H9 (cell line): ENCODE results near the gene POU2AF1. TPM values are rescaled to one million over a fixed set of nuclear protein-coding genes. Genes with fewer than 3 reads are reported as not detected.

Source experiments
- DNase-seq: peaks from one replicate; pipeline ENCODE4 v3.0.0-alpha.2; 2017
- H2AFZ ChIP-seq: one replicate; pipeline ENCODE4 v1.6.1; 2013; ENCODE audit warnings: mild to moderate bottlenecking, low read length, control low read depth, moderate library complexity
- H2AK5ac ChIP-seq: 2 replicates; pipeline ENCODE4 v1.6.1; 2013; ENCODE audit warnings: low read length, control low read depth, mixed read lengths; ENCODE audit not compliant: insufficient read length
- H2BK120ac ChIP-seq: one replicate; pipeline ENCODE4 v1.6.1; 2013; ENCODE audit warnings: low read depth, mild to moderate bottlenecking, low read length, control low read depth, inconsistent platforms; ENCODE audit not compliant: poor library complexity, severe bottlenecking
- H2BK12ac ChIP-seq: 2 replicates; pipeline ENCODE4 v1.6.1; 2013; ENCODE audit warnings: low read length, control low read depth, mixed read lengths, low read depth; ENCODE audit not compliant: insufficient read length
- H2BK15ac ChIP-seq: 2 replicates; pipeline ENCODE4 v1.6.1; 2013; ENCODE audit warnings: low read depth, low read length, control low read depth
- H2BK20ac ChIP-seq: one replicate; pipeline ENCODE4 v1.6.1; 2013; ENCODE audit warnings: low read depth, mild to moderate bottlenecking, low read length, control low read depth, inconsistent platforms; ENCODE audit not compliant: poor library complexity, severe bottlenecking
- H2BK5ac ChIP-seq: 2 replicates; pipeline ENCODE4 v1.6.1; 2013; ENCODE audit warnings: low read length, control low read depth, mixed read lengths; ENCODE audit not compliant: insufficient read length
- H3K14ac ChIP-seq: 2 replicates; pipeline ENCODE4 v1.6.1; 2013; ENCODE audit warnings: low read length, control low read depth; ENCODE audit not compliant: insufficient read depth
- H3K18ac ChIP-seq: 2 replicates; pipeline ENCODE4 v1.6.1; 2013; ENCODE audit warnings: low read depth, mild to moderate bottlenecking, mixed read lengths, low read length, control low read depth; ENCODE audit not compliant: insufficient read length
- H3K23ac ChIP-seq: 2 replicates; pipeline ENCODE4 v1.6.1; 2013; ENCODE audit warnings: low read length, control low read depth, mixed read lengths, low read depth; ENCODE audit not compliant: insufficient read length
- H3K23me2 ChIP-seq: 2 replicates; pipeline ENCODE4 v1.6.1; 2013; ENCODE audit warnings: low read depth, mild to moderate bottlenecking, mixed read lengths, low read length, control low read depth; ENCODE audit not compliant: insufficient read length, poor library complexity, severe bottlenecking
- H3K27ac ChIP-seq: 2 replicates; pipeline ENCODE4 v1.5.1; 2013; ENCODE audit warnings: low read length, control low read depth, mixed read lengths, low read depth; ENCODE audit not compliant: insufficient read length
- H3K27me3 ChIP-seq: 2 replicates; pipeline ENCODE4 v1.6.1; 2013; ENCODE audit warnings: low read length, control low read depth, inconsistent platforms; ENCODE audit not compliant: insufficient read depth
- H3K4ac ChIP-seq: 2 replicates; pipeline ENCODE4 v1.6.1; 2013; ENCODE audit warnings: low read depth, mild to moderate bottlenecking, control low read depth, inconsistent platforms, low read length, moderate library complexity
- H3K4me1 ChIP-seq: 2 replicates; pipeline ENCODE4 v1.6.1; 2013; ENCODE audit warnings: low read length, control low read depth, inconsistent platforms; ENCODE audit not compliant: insufficient read depth
- H3K4me2 ChIP-seq: 2 replicates; pipeline ENCODE4 v1.6.1; 2013; ENCODE audit warnings: low read length, control low read depth, mixed read lengths; ENCODE audit not compliant: insufficient read length, insufficient read depth
- H3K56ac ChIP-seq: 2 replicates; pipeline ENCODE4 v1.6.1; 2013; ENCODE audit warnings: low read depth, mild to moderate bottlenecking, mixed read lengths, low read length, control low read depth; ENCODE audit not compliant: insufficient read length
- H3K79me1 ChIP-seq: 2 replicates; pipeline ENCODE4 v1.6.1; 2013; ENCODE audit warnings: low read depth, mild to moderate bottlenecking, moderate library complexity, low read length, control low read depth, inconsistent platforms; ENCODE audit not compliant: insufficient read depth, poor library complexity, severe bottlenecking
- H3K79me2 ChIP-seq: 2 replicates; pipeline ENCODE4 v1.6.1; 2013; ENCODE audit warnings: low read length, control low read depth, inconsistent platforms; ENCODE audit not compliant: insufficient read depth
- H3K9ac ChIP-seq: 2 replicates; pipeline ENCODE4 v1.6.1; 2013; ENCODE audit warnings: low read length, control low read depth, mixed read lengths; ENCODE audit not compliant: insufficient read length; ENCODE audit errors: extremely low read depth
- H3K9me3 ChIP-seq: one replicate; pipeline ENCODE4 v1.6.1; 2013; ENCODE audit warnings: low read depth, low read length, inconsistent platforms; ENCODE audit not compliant: control insufficient read depth
- H3T11ph ChIP-seq: one replicate; pipeline ENCODE4 v1.6.1; 2013; ENCODE audit warnings: mild to moderate bottlenecking, low read length, control low read depth, inconsistent platforms
- H4K20me1 ChIP-seq: one replicate; pipeline ENCODE4 v1.6.1; 2013; ENCODE audit not compliant: control insufficient read depth, insufficient read length, insufficient read depth
- H4K5ac ChIP-seq: 2 replicates; pipeline ENCODE4 v1.6.1; 2013; ENCODE audit warnings: low read depth, mild to moderate bottlenecking, mixed read lengths, low read length, control low read depth; ENCODE audit not compliant: insufficient read length
- H4K8ac ChIP-seq: replicated peaks from 2 replicates; pipeline ENCODE4 v1.6.1; 2013; ENCODE audit warnings: low read length, control low read depth, mixed read lengths, low read depth; ENCODE audit not compliant: insufficient read length
- H4K91ac ChIP-seq: 2 replicates; pipeline ENCODE4 v1.6.1; 2013; ENCODE audit warnings: low read depth, mild to moderate bottlenecking, moderate library complexity, mixed read lengths, low read length, control low read depth; ENCODE audit not compliant: insufficient read length
- H3K27ac Mint-ChIP-seq, 3 experiments: 2 replicates in 2 of 3; 3 replicates in 1 of 3; pipeline ENCODE4 v1.8.0; 2020 to 2021; ENCODE audit warnings: mixed read lengths in 3 of 3, mild to moderate bottlenecking in 1 of 3, moderate library complexity in 1 of 3
- H3K27me3 Mint-ChIP-seq: 2 replicates; pipeline ENCODE4 v1.8.0; 2021; ENCODE audit warnings: low read depth, mild to moderate bottlenecking, moderate library complexity, mixed read lengths
- H3K36me3 Mint-ChIP-seq, 3 experiments: 2 replicates in 2 of 3; 3 replicates in 1 of 3; pipeline ENCODE4 v1.8.0; 2020 to 2021; ENCODE audit warnings: low read depth in 3 of 3, mixed read lengths in 3 of 3; ENCODE audit not compliant: insufficient read depth in 1 of 3
- H3K4me1 Mint-ChIP-seq, 2 experiments: 2 replicates each; pipeline ENCODE4 v1.8.0; 2020; ENCODE audit warnings: mixed read lengths in 2 of 2
- H3K4me3 Mint-ChIP-seq, 2 experiments: 2 replicates in 1 of 2; 3 replicates in 1 of 2; pipeline ENCODE4 v1.8.0; 2020 to 2021; ENCODE audit warnings: mild to moderate bottlenecking in 2 of 2, mixed read lengths in 2 of 2, moderate library complexity in 1 of 2
- H3K9me3 Mint-ChIP-seq, 2 experiments: 2 replicates in 1 of 2; 3 replicates in 1 of 2; pipeline ENCODE4 v1.8.0; 2020; ENCODE audit warnings: mild to moderate bottlenecking in 2 of 2, mixed read lengths in 2 of 2, moderate library complexity in 1 of 2
- WGBS: extraction: QIAGEN DNeasy Blood & Tissue Kit; methylation state at CpG from one replicate; pipeline ENCODE4 v1.1.7; 2013; ENCODE audit warnings: missing lambda C conversion rate, low lambda C conversion rate, mixed read lengths; ENCODE audit not compliant: insufficient read length; ENCODE audit errors: extremely low coverage; 5-methylcytosine and 5-hydroxymethylcytosine counted together
- total RNA-seq: library from RNA; stranded (reverse); gene quantifications from 2 replicates; pipeline ENCODE4 v1.2.1, GENCODE V29; 2021
- TF ChIP-seq, protein P1 (sequence below): fragments of 200-600 bp; sonication (generic); conservative IDR thresholded peaks from 3 replicates; pipeline ENCODE4 v1.8.0; 2021; ENCODE audit warnings: antibody characterized with exemption, mild to moderate bottlenecking

The POU2AF1 gene
- total RNA-seq, 1 experiment from 2014 or later = not detected

GRCh38 chr11:111408789-111409727 lies 30.0 kb upstream of the POU2AF1 start:
- Histone ChIP-seq H2BK12ac (no peak overlapping the region), H3K56ac (no peak overlapping the region), H3T11ph (no peak overlapping the region), H4K8ac (no peak overlapping the region), H2BK120ac (no peak overlapping the region), H3K4me1 (no peaks in the 10 kb centered on the region), H3K18ac (no peak overlapping the region), H3K27ac (no peak overlapping the region), H3K9ac (no peak overlapping the region), H2BK15ac (no peak overlapping the region), H3K27me3 (no peaks in the 10 kb centered on the region), H3K79me1 (no peaks in the 10 kb centered on the region), H3K23ac (no peak overlapping the region), H3K14ac (no peak overlapping the region), H4K5ac (no peak overlapping the region), H3K4ac (no peak overlapping the region), H2AK5ac (no peak overlapping the region), H4K91ac (no peak overlapping the region), H2AFZ (no peak overlapping the region), H2BK5ac (no peak overlapping the region), H3K9me3 (no peaks in the 10 kb centered on the region), H3K79me2 (no peaks in the 10 kb centered on the region), H2BK20ac (no peak overlapping the region), H4K20me1 (no peaks in the 10 kb centered on the region), H3K4me2 (no peak overlapping the region), H3K23me2 (no peaks in the 10 kb centered on the region)
- WGBS = no CpG with 5 or more reads among the region's 6 CpGs
- no peak for DNase-seq
- Mint-ChIP-seq H3K4me3 (no peak overlapping the region), H3K27ac (no peak overlapping the region), H3K4me1 (peaks cover 6 to 7% of the 10 kb centered on the region in 2 experiments; a peak in 3 of 4 replicates), H3K36me3 (no peaks in the 10 kb centered on the region; a peak in 1 of 7 replicates), H3K27me3 (no peaks in the 10 kb centered on the region), H3K9me3 (no peaks in the 10 kb centered on the region)
- TF ChIP-seq, protein P1, sequence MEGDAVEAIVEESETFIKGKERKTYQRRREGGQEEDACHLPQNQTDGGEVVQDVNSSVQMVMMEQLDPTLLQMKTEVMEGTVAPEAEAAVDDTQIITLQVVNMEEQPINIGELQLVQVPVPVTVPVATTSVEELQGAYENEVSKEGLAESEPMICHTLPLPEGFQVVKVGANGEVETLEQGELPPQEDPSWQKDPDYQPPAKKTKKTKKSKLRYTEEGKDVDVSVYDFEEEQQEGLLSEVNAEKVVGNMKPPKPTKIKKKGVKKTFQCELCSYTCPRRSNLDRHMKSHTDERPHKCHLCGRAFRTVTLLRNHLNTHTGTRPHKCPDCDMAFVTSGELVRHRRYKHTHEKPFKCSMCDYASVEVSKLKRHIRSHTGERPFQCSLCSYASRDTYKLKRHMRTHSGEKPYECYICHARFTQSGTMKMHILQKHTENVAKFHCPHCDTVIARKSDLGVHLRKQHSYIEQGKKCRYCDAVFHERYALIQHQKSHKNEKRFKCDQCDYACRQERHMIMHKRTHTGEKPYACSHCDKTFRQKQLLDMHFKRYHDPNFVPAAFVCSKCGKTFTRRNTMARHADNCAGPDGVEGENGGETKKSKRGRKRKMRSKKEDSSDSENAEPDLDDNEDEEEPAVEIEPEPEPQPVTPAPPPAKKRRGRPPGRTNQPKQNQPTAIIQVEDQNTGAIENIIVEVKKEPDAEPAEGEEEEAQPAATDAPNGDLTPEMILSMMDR = no peak
